ENCODE measurements around the gene LRRC7. TPM values are rescaled to one million over a fixed set of nuclear protein-coding genes. Genes with fewer than 3 reads are reported as not detected.

LRRC7 gene
- total RNA-seq: 0.05 and 0.16 TPM in 2 replicates

DNA sequence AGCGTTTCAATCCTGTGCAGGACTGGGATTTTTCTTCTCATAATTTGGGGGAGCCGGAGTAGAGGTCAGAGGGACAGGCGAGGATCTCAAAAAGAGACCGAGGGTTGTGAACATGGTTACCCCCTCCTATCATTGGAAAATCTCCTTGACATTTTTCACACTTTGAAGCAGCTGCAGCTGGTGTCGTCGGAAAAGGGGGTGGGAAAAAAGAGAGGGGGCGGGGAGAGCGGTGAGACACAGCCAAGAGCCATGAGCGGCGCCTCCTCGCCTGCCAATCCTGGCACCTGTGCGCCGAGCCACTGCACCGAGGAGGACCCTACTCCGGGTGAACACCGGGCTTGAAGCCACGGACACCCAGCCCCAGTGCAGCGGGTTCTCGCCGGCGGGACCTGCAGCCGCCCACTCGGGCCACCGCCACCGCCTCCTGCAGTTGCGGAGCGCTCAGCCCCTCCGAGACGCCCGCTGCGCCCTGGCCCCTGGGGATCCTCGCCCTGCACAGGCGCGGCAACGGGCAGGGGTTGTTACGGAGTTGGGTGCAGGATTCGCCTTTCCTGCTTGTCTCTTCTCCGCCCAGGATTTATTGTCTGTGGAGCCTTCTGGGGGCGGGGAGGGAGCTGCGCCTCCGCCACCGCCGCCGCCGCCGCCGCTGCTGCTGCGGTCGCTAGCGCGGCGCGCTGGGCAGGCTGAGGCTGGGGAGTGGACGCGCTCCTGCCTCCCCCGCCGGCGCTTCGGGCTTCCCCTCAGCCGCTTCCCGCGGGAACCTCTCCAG lies at the start of gene LRRC7:
LRRC7 (plus strand) TSS at position 271 of the 769 bp plus-strand sequence. CDS start 718 bp downstream, outside the sequence.
- intact Hi-C loops (cut with micrococcal nuclease): no loop called here

DNA sequence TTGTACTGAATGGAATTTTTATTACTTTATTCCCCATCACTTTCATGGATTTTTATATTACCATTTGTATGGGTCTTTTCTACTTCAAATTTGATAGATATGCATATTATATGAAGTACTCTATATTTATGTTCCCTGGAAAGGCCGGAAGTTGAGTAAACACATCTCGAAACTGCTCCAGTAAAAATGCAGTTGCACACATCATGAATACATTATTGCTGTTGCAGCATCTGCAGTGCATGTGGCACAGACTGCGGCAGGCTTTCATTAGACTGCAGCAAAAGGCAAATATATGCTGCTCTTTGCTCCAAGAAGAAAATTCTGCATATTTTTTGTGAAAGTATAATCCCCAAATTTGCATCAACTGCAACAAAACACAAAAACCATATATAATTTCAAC lies 48.7 kb upstream of the LRRC7 start:
- intact Hi-C loops (cut with micrococcal nuclease): no loop called here

DNA sequence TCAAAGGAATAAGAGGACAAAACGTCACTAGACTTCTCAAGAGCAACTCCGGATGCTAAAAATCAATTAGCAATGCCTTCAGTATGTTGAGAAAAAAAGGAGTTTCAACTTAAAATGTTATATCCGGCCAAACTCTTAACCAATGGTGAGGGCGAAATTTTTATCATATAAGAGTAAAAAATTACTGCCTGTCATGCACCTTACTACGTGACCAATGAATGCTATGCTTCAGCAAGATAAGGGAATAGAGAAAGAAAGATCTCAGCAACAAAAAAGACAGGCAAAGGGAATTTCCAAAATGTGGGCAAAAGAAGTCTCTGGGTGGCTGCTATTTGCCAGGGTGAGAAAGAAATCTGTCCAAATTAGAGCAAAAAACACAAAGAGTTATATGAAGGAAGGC lies 47.4 kb upstream of the LRRC7 start:
- intact Hi-C loops (cut with micrococcal nuclease): no loop called here

DNA sequence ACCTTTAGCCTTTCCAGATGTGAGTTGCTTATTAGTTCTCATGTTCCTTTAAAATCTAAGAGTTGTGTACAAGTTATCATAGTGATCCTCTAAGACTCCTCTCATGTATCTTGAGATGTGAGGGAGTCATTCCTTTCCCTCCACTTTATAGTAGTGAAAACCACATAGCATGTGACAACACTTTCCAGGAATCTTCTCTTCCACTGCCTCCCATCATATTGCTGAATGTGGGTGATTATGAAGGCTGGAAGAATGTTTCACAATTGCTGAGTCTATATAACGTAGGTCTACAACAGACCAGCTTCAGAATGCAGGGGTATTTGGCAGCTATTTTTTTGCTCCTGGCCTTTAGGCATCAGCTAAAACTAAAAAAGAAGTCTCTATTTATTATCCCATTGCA lies 44.7 kb upstream of the LRRC7 start:
- intact Hi-C loops (cut with micrococcal nuclease): no loop called here

DNA sequence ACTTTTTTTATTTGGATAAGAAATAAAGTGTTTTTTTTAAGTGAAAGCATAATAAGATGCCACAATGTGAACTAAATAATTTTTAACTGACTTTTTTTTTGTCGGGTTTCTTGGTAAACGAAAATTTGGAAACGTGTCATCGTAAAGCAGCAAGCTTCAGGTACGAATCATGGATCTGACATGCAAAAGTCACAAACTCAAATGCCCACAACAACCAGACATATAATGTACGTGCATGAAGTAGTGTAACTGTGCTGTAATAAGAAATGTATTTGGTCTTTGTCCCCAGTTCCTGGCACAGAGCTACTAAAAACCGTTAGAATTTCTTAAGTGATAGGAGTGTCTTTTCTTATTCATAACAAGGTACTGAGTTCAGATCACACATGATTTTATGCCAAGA lies 44.3 kb upstream of the LRRC7 start:
- intact Hi-C loops (cut with micrococcal nuclease): no loop called here

DNA sequence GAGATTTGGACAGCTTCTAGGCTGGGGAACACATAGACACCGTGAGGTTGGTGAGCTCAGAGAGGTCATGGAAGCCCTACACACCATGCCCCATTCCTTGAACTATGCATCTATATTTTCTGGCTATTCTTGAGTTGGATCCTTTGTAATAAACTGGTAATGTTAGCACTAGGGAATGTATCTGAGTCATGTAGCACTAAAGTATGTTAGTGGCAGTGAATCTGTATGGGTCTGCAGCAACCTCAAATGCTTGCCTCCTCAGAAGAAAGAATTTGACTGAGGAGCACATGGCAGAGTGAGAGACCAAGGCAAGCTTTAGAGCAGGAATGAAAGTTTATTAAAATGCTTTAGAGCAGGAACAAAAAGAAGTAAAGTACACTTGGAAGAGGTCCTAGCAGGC lies 43.7 kb upstream of the LRRC7 start:
- intact Hi-C loops (cut with micrococcal nuclease): no loop called here

DNA sequence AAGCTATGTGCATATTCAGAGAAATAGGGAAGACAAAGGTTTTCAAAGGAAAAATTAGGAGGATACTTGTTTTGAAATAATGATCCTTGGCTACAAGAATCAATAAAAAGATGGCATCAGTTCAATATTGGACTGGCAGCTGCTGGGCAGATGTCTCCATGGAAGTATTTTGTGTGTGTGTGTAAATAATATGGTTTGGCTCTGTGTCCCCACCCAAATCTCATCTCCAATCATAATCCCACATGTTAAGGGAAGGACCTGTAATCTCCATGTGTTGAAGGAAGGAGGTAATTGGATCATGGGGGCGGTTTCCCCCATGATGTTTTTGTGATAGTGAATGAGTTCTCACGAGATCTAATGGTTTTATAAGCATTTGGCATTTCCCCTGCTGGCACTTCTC lies 40.4 kb upstream of the LRRC7 start:
- intact Hi-C loops (cut with micrococcal nuclease): no loop called here

DNA sequence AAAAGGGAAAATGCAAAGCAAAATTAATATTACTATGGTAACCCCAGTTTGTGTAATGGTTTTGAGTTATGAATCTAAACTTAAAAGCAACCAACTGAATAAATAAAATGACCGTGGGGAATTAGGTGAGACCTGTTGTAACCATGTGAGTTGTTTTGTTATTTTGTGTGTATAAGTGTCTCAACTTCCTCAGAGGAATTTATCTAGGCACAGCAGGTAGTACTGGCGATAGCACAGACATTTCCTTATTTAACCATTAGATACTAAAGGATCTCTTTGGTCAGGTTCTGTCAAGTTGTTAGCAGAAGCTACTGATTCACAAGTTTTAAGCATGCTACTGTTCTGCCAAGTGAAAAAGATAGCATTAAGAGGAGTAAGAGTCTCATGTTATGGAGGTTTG lies 39.3 kb upstream of the LRRC7 start:
- intact Hi-C loops (cut with micrococcal nuclease): no loop called here

DNA sequence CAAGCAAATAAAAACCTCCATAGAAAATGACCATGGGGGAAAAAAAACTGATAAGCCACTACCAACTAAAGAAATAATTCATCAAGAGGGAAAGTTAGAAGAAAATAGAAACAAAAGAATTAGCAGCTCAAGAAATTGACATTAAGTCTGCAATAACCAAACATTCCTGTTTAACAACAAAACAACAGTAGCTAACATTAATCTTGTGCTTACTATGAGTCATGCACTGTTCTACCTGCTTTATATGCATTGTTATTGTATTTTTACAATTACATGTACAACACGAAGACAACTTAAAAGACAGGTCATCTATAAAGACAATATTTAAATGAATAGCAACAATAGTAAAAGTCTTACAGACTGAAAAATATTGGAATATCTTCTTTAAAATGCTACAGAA lies 34.4 kb upstream of the LRRC7 start:
- intact Hi-C loops (cut with micrococcal nuclease): no loop called here

DNA sequence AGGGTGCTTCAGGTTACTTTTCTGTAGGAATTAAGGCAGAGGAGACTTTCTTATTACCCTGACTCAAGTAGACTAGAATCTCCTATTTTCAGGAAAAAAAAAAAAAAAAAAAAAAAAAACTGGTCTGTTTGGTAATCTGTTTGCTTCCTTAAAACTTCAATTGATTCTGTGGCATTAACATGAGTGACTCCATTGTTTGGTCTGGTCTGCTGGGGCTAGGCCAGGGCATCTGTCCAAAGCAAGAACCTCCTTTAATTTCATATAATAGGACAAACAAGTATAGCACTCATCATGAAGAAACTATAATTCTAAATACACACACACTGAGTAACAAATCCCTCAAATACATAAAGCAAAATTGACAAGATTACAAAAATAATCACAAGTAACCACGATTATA lies 32.9 kb upstream of the LRRC7 start:
- intact Hi-C loops (cut with micrococcal nuclease): no loop called here

DNA sequence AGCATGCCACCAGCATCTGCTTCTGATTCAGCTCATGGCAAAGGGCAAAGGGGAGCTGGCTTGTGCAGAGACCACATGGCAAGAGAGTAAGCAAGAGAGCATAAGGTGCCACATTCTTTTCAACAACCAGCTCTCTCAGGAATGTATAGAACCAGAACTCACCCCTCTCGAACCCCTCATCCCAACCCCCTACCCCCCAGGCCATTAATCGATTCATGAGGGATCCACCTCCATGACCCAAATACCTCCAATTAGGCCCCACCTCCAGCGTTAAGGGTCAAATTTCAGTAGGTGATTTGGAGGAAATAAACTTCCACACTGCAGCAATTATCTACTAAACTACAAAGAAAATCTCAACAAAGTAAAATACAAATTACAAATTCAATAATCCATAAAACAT lies 32.2 kb upstream of the LRRC7 start:
- intact Hi-C loops (cut with micrococcal nuclease): no loop called here

DNA sequence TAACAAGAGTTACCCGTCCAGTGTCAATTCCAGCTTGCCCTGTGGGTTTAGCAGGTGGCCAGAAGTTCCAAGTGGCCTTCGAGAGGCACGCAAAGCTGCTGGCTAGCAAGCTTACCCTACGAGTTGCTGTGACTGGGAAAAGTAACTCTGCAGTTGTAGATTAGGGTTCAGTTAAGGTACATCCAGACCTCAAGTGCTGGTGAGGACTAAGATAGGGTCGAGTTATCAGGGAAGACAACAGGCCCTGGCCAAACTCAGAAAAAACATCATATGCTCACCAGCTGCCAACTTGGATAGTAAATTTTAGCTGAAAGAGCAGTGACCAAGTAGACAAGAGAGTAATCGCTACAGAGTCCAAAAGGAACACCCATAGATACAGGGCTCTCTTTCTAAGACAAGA lies 27.7 kb upstream of the LRRC7 start:
- intact Hi-C loops (cut with micrococcal nuclease): no loop called here

DNA sequence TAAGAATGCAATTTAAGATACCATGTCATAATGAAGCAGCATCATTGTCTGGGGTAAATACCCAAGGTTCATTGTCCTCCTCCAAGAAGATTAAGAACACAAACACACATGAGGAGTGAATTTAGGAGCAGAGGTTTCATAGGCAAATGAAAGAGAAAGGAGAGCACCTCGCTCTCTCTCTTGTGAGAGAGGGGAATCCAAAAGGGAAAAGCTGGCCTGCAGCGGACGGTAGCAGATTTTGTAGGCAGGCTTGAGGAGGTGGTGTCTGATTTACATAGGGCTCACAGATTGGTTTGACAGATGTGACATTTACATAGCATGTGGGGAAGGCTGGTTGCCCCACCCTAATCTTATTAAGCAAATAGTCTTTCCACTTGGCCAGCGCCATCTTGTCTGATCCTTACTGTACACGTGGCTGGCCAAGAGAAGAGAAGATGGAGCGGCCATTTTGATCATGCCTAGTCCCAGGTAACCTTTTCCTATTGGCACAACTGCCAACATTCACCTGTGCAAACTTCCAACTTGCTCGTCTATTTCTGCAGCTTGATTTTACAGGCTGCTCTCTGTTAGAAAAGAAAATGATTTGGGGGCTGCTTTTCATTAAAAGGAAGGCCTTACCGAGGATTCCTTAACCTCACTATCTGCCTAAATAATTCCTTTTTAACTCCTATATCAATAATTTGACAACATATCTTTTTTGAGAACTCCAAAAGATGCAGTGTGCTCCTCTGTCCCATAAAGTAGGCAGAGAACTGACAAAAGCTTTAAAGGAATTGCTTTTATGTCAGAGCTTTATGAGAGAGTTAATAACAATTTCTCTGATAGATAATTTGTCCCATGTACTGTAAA lies 16.0 kb upstream of the LRRC7 start:
- intact Hi-C loops (cut with micrococcal nuclease): no loop called here

DNA sequence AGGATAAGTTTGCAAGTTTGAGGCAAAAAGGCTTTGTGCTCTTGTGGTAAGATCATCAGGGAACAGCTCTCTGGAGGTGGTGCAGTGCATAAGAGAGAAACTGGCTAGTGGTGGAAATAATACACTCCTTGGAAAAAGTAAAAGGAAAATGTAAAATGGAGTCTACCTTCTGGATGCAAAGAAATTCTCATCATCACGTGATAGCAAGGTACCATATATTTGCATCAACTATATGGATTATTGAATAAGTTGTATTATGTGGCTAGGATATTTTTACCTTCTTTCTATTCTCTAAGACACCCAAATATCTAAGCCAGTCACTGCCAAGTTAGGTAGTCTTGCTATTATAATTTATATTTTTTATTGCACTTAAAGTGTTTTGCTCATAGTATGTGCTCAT lies 14.0 kb upstream of the LRRC7 start:
- intact Hi-C loops (cut with micrococcal nuclease): no loop called here

DNA sequence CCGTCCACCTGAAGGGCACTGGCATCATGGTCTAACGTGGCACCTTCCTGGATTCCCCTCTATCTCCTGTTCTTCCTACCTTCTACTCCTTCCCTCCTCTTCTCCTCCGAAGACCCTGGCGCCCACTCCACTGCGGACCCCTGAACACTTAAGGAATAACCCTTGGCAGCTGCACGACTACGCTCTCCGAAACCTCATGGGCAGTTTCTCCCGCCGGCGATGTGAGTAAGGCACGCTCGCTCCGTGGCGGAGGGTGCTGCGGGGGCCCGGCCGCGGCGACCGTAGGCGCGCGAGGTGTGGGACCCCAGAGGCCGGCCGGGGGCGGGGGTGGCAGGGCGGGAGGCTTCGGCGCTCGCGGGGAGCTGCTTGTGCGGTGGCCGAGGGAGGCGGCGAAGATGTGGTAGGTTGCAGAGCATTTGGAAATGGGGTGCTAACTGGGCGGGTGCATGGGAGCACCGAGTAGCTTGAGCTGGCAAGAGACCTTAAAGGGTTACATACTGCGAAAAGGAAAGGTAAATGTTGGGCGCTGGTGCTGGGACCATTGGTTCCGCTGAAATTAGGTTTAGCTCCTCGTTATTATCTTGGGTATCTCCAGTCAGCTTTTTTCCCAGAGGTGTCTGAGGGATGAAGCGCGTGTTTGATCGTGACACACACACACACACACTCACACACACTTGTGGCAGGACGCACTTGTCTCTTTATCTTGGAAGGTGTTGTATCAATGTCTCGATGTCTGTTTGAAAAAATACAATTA lies 876 bp downstream of the LRRC7 start:
- intact Hi-C loops (cut with micrococcal nuclease): no loop called here

DNA sequence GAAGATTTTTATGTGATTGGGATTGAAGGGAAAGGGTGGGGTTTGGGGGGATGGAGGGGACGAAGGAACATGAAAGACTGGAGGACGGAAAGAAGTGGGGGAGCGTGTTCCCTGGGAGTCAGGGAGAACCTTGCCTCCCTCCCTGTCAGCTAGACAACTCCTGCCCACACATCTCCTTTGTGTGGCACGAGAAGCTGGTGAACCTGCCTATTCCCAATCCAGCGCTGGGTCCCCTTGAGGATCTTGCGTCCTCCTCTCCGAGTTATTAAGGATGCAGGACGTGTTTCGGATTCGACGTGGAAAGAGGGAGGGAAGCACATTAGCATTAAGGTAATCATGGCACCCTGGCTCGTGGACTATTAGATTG lies 1.4 kb downstream of the LRRC7 start:
- intact Hi-C loops (cut with micrococcal nuclease): no loop called here

DNA sequence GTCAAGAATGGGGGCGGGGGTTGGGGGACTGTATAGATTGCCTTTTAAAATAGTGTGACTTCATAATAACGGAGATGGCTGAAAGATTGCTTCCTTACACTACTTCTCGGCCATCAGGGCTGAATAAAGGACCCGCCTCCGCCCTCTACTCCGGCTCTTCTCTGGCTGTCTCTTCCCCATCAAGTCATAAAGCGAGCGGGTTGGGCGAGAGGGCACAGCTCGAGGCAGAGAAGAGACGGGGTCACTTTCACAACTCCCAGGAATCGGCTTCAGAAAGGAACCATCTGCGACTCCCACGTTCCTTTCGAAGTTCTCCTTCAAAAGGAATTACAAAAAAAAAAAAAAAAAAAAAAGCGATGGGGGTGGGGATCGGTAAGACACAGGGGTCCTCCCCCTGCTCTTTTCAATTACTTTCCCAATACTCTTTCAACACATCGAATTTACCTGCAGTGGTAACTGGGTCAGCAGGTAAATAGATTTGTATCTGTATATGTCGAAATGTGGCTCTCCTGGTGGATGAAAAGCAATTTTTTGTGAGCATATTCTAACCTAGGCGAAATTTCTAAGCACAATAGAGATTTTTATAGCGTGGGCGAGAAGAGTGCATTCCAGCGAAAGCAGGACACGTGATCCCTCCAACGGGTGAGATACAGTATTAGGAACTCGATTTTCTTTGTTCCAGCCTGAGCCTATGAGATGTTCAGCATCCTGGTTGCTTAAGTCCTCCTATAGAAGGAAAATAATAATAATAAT lies 2.0 kb downstream of the LRRC7 start:
- intact Hi-C loops (cut with micrococcal nuclease): no loop called here

DNA sequence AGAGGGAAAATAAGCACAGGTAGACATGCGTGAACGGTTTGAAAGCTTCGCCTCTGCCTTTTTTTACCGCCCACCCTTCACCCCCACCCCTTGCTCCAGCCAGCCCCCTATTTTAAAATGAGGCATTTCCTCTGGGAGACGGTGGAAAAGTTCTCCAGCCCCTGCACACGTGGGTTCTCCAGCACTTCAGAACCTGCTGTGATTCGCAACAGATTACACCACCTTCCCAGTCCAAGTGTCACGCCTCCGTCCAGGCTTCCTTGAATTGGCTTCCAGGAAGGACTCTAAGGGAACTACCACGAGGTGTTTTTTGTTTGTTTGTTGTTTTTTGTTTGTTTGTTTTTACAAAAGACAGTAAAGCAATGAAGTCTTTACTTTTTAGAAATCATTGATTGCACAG lies 2.6 kb downstream of the LRRC7 start:
- intact Hi-C loops (cut with micrococcal nuclease): no loop called here

DNA sequence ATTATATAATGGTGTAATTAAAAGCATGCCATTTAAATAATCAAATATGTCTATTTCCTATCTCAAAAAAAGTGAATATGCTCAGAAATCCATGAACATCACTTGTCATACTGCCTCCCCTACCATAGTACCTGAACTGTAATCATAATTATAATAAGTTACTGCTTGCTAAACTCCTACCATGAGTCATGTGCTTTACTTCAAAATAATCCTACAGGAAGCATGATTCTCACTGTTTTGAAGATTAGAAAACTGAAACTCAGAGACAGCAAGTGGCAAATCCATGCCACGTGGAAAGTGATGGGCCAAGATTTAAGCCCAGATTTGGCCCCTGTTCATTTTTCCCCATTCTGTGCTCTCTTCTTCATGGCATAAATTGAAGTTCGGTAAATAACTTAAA lies 5.2 kb downstream of the LRRC7 start:
- intact Hi-C loops (cut with micrococcal nuclease): no loop called here

DNA sequence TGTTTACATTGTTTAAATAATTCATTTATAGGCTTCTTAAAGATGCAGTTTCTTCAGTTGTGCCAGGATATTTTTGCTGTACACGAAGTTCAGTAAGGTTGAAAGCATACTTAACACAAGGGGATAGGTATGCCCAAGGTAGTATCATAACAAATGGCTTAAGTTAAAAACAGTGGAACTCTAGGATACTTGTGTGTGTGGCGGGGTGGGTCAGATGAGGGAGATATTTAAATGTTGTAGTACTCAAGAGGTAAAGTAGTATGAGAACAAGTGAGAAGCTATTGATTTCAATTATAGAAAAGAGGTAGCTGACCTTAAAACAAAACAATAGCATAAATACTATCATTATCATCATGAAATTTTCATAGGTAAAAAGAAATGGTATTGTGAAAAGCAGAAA lies 6.2 kb downstream of the LRRC7 start:
- intact Hi-C loops (cut with micrococcal nuclease): no loop called here

DNA sequence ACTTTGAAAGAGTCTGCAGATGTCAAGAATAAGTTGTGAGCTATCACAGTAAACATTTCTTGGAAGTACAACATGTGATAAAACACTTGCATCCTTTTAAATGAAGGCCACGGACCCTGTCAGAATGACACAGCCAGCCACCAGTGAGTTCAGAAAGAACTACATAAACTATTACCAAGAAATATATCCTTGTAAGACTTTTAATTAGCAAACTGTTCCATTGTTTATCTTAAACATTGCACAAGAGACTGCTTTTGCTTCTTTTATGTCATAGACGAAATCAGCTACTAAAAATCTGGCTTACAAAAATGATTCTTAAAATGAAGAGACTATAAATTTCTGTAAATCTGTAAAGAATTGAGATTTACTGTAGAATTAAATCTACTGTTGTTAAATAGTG lies 17.9 kb downstream of the LRRC7 start:
- intact Hi-C loops (cut with micrococcal nuclease): no loop called here
